Neural cell (in vitro differentiated cells): ENCODE measurements around the gene CCL24.

Source experiments
- TF ChIP-seq, protein P1 (sequence below): fragments of 450-650 bp; IDR thresholded peaks from 2 replicates; pipeline ENCODE4 v1.5.1; 2014; ENCODE audit warnings: antibody characterized with exemption, mild to moderate bottlenecking, moderate library complexity; ENCODE audit not compliant: poor library complexity, severe bottlenecking
- TF ChIP-seq, protein P2 (sequence below): IDR thresholded peaks from 2 replicates; pipeline ENCODE4 v1.6.1; 2012; ENCODE audit warnings: borderline replicate concordance

DNA sequence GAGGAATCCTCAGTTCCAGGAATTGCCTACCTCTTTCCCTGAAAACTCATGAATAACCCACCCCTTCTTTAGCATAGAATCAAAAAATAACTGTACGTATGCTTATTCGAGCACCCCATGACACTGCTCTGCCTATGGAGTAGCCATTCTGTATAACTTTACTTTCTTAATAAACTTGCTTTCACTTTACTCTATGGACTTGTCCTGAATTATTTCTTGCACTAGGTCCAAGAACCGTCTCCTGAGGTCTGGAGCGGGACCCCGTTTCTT lies 11.1 kb downstream of the CCL24 start:
- TF ChIP-seq, protein P1, sequence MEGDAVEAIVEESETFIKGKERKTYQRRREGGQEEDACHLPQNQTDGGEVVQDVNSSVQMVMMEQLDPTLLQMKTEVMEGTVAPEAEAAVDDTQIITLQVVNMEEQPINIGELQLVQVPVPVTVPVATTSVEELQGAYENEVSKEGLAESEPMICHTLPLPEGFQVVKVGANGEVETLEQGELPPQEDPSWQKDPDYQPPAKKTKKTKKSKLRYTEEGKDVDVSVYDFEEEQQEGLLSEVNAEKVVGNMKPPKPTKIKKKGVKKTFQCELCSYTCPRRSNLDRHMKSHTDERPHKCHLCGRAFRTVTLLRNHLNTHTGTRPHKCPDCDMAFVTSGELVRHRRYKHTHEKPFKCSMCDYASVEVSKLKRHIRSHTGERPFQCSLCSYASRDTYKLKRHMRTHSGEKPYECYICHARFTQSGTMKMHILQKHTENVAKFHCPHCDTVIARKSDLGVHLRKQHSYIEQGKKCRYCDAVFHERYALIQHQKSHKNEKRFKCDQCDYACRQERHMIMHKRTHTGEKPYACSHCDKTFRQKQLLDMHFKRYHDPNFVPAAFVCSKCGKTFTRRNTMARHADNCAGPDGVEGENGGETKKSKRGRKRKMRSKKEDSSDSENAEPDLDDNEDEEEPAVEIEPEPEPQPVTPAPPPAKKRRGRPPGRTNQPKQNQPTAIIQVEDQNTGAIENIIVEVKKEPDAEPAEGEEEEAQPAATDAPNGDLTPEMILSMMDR, result no peak
- TF ChIP-seq, protein P2, sequence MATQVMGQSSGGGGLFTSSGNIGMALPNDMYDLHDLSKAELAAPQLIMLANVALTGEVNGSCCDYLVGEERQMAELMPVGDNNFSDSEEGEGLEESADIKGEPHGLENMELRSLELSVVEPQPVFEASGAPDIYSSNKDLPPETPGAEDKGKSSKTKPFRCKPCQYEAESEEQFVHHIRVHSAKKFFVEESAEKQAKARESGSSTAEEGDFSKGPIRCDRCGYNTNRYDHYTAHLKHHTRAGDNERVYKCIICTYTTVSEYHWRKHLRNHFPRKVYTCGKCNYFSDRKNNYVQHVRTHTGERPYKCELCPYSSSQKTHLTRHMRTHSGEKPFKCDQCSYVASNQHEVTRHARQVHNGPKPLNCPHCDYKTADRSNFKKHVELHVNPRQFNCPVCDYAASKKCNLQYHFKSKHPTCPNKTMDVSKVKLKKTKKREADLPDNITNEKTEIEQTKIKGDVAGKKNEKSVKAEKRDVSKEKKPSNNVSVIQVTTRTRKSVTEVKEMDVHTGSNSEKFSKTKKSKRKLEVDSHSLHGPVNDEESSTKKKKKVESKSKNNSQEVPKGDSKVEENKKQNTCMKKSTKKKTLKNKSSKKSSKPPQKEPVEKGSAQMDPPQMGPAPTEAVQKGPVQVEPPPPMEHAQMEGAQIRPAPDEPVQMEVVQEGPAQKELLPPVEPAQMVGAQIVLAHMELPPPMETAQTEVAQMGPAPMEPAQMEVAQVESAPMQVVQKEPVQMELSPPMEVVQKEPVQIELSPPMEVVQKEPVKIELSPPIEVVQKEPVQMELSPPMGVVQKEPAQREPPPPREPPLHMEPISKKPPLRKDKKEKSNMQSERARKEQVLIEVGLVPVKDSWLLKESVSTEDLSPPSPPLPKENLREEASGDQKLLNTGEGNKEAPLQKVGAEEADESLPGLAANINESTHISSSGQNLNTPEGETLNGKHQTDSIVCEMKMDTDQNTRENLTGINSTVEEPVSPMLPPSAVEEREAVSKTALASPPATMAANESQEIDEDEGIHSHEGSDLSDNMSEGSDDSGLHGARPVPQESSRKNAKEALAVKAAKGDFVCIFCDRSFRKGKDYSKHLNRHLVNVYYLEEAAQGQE, result no peak
